Esophagus squamous epithelium (tissue), 4 donors: ENCODE results near the gene DNPEP.

Source experiments
- POLR2A ChIP-seq, 4 donors: fragments of 450-650 bp; IDR thresholded peaks; one replicate each; pipeline ENCODE4 v1.6.1; 2017; ENCODE audit warnings: antibody characterized with exemption in 4 of 4, mild to moderate bottlenecking in 4 of 4, moderate library complexity in 3 of 4
- TF ChIP-seq, protein P1 (sequence below), 6 experiments: fragments of 450-650 bp in 4 of 6; fragments of 200-600 bp in 2 of 6; sonication (generic) in 2 of 6; IDR thresholded peaks; one replicate each; pipeline ENCODE4 v1.5.1; 2016 to 2019; ENCODE audit warnings: antibody characterized with exemption in 6 of 6, mild to moderate bottlenecking in 4 of 6, moderate library complexity in 4 of 6

GRCh38 chr2:219420687-219421086 lies 33.0 kb upstream of the DNPEP start:
- TF ChIP-seq, protein P1, sequence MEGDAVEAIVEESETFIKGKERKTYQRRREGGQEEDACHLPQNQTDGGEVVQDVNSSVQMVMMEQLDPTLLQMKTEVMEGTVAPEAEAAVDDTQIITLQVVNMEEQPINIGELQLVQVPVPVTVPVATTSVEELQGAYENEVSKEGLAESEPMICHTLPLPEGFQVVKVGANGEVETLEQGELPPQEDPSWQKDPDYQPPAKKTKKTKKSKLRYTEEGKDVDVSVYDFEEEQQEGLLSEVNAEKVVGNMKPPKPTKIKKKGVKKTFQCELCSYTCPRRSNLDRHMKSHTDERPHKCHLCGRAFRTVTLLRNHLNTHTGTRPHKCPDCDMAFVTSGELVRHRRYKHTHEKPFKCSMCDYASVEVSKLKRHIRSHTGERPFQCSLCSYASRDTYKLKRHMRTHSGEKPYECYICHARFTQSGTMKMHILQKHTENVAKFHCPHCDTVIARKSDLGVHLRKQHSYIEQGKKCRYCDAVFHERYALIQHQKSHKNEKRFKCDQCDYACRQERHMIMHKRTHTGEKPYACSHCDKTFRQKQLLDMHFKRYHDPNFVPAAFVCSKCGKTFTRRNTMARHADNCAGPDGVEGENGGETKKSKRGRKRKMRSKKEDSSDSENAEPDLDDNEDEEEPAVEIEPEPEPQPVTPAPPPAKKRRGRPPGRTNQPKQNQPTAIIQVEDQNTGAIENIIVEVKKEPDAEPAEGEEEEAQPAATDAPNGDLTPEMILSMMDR (IDR thresholded peaks at IDR 0.05) = no peak
- no peak for TF ChIP-seq POLR2A (IDR thresholded peaks at IDR 0.05)
